HG03565 (cell line): Measurements from ENCODE around the gene DPM1.
"Not testable (repeated sequence)": the region's sequence is repeated elsewhere in the genome, so short reads cannot be mapped to it uniquely, and the experiment has no call there.

Experiments
- ATAC-seq: cut with Tn5 transposase; IDR thresholded peaks from one replicate; pipeline ENCODE4 v1.9.1; 2021; ENCODE audit warnings: mild to moderate bottlenecking, moderate library complexity; ENCODE audit not compliant: unreplicated experiment

The DPM1 gene

DNA sequence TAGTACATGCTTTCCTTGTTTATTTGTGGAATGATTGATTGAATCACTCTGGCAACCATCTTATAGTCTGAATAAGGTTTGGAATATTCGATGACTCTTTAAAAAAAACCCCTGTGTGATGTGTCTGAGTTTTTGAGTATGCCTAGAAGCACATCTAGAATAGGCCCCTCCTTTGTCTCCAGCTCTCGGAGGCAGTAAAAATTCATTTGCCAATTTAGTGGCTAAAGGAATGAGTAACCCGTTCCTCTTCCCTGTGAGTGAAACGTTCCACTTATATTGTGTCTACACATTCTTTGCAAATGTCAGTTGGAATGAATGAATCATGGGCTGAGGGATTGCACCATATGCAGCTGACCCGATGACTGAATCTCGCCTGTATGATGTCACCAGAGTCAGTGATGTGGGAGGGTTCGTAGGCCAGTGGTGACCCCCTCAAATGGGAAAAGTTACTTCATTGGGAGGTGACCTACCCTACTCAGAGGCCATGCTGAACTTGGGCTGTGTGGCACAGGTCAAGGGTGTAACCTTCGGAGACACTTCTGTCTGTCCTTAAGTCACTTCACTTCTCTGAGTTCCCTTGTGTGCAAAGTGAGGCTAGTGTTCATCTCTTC is 21.8 kb upstream of the DPM1 start:
- ATAC-seq = no peak

DNA sequence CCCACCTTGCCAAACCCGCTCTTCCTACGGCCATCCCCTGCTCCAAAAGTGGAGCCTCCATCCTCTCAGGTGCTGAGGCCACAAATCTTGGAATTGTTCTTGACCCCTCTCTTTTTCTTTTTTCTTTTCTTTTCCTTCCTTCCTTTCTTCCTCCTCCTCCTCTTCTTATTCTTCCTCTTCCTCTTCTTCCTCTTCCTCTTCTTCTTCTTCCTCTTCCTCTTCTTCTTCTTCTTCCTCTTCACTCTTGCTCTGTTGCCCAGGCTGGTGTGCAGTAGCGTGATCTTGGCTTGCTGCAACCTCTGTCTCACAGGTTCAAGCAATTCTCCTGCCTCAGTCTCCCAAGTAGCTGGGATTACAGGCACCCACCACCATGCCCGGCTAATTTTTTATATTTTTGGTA is 20.2 kb upstream of the DPM1 start:
- not testable (repeated sequence) for ATAC-seq

DNA sequence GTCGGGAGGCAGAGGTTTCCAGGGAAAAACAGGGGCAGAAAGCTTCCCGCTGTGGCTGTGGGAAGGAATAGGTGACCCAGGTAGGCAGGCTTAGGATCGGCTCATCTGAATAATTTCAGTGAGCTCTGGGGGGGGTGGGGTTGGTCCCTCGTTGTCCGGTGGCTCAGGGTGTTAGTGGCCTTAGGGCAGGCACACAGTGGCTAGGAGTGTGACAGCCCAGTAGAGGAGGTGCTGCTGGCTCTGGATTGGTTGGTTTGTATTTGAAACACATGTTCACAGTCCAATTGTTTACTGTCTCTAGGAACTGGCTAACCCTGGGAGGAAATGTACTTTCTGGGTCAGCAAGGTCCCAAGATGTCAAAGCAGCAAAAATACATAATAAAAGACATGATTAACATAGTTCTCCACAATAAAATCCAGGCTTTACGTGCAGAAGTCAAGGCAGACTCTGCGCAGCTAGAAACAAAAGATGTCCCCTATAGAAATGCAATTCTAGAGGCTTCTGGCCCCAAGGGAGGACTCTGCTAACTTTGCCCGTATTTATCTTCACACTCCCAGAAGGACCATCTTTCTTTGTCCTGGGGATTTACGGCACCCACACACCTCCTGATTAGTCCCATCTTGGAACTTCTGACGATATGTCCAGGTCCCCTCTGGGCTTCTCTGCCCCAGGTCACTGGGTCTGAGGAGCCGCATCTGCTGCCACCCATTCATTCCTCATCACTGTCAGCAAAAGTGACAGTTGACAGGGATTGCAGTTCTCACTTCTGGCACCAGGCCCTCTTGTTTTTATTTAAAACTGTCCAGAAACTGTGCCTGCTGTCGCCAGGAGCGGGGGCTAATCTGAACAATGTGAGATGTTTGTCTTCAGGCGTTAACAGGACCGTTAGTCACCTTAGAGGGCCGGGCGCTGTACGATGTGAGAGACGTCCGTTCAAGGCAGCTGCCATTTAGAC is 19.0 kb upstream of the DPM1 start:
- no peak for ATAC-seq

DNA sequence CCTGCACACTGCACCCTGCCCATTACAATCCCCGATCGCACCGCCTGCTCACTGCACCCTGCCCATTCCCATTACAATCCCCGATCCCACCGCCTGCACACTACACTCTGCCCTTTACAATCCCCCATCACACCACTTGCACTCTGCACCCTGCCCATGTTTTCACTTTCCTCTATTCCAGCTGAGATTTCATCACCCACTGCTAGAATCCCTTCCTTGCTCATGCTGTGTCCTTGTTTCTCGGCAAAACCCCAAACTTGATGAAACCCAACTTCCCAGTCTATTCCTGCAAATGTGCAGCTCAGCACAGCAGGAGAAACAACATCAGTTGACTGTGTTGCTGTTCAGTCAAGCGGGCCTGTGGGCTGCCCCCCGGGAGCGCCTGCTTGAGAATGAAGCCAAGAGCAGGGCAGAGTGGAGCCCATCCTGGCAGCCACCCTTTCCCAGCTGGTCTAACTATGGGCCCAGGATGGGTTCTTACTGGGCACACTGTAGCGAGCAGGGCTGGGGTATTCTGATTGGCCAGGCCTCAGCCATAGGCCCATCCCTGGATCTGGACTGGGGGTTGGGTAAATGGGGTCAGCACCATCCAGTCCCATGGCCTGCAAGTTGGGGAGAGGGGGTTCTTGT is 17.5 kb upstream of the DPM1 start:
- no peak for ATAC-seq

DNA sequence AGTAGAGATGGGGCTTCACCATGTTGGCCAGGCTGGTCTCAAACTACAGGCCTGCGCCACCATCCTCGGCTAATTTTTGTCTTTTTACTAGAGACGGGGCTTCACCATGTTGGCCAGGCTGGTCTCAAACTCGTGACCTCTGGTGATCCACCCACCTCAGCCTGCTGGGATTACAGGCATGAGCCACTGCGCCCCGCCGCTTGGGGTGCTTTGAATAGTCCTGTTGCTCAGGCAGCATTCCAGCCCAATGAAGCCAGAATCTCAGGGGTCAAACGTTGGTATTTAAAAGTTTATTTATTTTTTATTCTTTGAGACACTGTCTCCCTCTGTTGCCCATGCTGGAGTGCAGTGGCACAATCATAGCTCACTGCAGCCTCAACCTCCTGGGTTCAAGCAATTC is 11.6 kb upstream of the DPM1 start:
- no peak for ATAC-seq

DNA sequence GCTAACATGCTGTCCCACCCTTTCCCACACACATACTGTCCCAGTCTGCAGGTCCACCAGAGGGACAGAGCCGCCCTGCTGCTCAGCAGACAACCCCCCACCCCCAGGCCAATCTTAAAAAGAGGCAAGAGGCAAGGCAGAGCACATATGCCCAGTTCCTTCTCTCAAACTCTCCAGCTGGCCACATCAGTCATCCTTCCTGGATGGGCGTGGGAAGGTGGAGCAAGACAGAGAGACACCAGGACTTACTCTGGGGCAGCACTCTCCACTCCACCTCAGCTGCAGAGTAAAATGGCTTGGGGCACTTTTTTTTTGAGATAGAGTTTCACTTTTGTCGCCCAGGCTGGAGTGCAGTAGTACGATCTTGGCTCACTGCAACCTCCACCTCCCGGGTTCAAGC is 11.1 kb upstream of the DPM1 start:
- ATAC-seq = no peak

DNA sequence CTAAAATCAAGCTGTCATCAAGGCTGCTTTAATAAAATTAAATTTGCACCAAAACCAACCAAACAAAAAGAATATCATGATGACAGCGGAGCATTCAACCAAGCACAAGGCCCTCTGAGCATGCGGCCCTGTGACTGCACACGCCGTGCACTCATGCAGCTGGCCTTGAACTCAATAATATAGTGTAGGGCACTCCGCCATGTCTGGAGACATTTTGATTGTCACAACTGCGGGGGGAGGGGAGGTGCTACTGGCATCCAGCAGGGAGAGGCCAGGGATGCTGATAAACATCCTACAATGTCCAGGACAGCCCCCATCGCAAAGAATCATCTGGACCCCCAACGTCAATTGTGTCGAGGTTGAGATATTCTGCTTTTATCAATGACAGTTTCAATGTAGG is 10.0 kb upstream of the DPM1 start:
- ATAC-seq = no peak

DNA sequence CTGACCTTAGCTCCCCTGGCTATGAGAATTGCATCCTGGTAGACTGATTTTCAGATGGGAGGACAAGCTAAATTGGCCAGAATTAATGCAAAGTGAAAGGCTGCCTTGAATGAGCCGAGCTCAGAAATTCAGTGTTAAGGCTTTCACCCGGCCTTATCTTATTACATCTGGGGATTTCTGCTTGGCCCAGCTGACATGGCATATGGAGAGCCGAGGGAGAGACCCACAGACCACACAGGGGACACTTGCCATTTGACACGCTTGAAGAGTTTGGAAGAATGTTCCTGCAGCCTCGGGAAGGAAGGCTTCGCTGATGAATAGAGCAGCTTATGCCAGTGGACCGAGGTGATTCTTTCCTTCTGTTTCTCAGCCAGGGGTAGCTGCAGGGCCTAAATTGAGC is 9.3 kb upstream of the DPM1 start:
- ATAC-seq = no peak

DNA sequence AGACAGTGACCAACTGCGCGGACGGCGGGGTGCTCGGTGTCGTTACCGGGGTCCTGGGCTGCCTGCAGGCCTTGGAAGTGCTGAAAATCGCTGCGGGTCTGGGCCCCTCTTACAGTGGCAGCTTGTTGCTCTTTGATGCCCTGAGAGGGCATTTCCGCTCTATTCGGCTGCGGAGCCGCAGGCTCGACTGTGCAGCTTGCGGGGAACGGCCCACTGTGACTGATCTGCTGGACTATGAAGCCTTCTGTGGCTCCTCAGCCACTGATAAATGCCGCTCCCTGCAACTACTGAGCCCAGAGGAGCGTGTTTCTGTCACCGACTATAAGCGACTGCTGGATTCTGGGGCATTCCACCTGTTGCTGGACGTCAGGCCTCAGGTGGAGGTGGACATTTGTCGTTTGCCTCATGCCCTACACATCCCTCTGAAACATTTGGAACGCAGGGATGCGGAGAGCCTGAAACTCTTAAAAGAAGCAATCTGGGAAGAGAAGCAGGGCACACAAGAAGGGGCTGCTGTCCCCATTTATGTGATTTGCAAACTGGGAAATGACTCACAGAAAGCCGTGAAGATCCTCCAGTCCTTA is 1.3 kb upstream of the DPM1 start:
- ATAC-seq = no peak

DNA sequence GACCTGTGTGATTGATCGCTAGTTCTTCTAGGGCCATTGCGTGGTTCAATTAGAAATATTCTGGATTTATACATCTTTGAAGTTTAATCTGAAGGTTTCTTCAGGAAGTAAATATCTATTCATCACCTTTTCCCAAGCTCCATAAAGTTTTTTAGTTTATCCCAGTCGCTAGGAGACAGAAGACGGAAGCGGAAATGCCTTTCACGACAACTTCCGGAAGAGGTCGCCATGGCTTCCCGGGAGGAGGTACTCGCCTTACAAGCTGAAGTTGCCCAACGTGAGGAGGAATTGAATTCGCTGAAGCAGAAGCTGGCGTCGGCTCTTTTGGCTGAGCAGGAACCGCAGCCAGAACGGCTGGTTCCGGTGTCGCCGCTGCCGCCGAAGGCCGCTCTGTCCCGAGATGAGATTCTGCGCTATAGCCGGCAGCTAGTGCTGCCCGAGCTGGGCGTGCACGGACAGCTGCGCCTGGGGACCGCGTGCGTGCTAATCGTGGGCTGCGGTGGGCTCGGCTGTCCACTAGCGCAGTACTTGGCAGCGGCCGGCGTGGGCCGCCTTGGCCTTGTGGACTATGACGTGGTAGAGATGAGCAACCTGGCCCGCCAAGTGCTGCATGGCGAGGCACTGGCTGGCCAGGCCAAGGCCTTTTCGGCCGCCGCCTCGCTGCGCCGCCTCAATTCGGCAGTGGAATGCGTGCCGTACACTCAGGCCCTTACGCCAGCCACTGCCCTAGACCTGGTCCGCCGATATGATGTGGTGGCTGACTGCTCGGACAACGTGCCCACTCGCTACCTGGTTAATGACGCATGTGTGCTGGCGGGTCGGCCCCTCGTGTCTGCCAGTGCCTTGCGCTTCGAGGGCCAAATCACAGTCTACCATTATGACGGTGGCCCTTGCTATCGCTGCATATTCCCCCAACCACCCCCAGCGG is 547 bp upstream of the DPM1 start, which contains the start of gene MOCS3:
MOCS3 (plus strand) TSS at position 204 of the 928 bp plus-strand sequence; CDS start at position 229, 25 bp downstream.
- peak; percentile 76 for ATAC-seq

DNA sequence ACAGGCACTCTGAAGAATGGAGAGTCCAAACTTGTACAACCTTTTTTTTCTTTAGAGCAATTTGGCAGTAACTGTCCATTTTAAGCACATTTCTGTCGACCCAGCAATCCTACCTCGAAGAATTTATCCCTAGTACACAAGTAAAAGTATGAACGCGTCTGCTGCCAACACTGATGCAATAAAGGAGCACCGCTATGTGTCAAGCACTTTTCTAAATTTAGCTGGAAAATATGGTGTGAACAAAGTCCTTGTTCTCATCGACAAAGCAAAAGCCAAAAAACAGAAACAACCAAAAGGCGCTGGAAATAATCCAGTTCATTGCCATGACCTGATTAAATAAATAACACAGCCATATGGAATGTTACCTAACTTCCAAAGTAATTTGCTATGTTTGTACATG is 1.1 kb downstream of the DPM1 start:
- no peak for ATAC-seq

DNA sequence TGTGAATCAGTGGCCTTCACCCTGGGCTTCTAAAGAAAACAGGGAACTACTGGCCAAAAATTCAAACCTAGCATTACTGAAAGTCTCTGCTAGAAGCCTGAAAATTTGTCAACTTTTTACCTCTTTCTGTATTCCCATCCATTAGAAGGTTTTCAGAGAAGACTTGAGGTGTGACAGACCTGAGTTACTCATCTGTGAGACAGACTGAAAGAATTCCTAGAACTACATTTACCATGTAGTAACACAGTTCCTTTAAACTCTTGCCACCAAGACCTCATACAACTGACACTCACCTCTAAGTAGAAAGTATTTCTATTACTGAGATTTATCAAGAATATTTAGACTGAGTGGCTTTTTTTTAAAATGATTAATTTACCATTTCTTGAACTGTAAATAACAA is 4.5 kb downstream of the DPM1 start:
- ATAC-seq = no peak

DNA sequence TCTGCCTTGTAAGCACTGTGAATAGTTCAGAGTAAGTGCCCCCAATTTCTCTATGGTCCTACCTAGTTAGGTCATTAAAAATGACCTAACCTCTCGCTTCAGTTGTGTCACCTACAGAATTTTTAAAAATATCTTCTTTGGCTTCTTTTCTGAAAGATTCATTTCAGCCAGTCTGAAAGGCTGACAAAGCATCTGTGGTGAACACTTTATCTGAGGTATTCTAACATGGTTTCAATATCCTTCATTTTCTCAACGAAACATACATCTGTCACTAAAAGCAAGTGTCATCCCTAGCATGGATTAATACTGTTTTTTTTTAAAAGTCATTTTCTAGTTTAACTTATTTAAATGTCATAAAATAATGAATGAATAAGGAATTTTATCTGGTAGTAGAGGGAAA is 5.1 kb downstream of the DPM1 start:
- no peak for ATAC-seq

DNA sequence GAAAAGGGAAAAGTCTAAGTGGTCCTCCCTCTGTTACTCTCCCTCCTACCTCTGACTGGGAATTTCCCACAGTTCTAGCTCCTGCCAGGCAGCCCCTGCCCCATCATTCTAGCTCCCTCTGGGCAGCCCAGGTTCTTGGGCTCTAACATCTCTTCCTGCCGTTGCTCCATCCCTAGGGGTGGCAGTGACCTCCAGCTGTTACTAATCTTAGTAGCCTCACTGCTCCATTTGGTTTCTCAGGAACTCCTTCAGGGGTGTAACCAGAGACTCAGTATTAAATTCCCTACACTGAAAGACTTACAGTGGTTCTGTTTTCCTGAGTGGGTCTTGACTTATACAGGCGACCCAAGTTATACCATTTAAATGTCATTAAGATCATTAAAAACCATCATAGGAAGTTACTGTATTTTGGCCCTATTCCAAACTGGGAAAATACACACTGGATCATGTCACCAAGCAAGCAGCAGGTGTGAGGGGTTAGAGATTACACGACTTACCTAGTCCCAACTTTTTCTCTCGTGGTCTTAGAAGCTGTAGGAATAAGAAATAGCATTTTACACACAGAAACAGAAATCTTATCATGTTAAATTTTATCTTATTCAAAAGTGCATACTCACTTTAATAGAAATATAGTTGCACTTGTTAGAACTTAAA is 10.1 kb downstream of the DPM1 start:
- ATAC-seq = no peak

DNA sequence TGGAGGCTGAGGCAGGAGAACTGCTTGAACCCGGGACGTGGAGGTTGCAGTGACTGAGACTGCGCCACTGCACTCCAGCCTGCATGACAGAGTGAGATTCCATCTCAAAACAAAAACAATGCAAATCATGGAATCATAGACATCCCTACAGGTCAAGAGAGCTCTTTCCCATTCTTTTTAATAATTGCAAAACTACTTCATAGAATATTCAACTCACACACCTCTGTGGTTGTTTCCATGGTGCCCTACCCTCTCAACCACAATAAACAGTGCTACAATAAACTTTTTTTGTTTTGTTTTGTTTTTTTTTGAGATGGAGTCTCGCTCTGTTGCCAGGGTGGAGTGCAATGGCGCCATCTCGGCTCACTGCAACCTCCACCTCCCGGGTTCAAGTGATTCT is 15.3 kb downstream of the DPM1 start:
- no peak for ATAC-seq

DNA sequence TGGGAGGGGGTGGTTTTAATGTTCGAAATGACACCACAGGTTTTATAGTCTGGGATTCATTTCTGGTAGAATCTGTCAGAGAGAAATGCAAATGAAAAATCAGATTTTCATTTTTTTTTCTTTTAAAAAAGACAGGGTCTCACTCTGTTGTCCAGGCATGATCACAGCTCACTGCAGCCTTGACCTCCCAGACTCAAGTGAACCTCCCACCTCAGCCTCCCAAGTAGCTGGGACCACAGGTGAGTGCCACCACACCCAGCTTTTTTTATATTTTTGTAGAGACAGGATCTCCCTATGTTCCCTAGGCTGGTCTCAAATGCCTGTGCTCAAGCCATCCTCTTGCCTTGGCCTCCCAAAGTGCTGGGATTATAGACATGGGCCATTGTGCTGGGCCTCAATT is 24.7 kb downstream of the DPM1 start:
- no peak for ATAC-seq

DNA sequence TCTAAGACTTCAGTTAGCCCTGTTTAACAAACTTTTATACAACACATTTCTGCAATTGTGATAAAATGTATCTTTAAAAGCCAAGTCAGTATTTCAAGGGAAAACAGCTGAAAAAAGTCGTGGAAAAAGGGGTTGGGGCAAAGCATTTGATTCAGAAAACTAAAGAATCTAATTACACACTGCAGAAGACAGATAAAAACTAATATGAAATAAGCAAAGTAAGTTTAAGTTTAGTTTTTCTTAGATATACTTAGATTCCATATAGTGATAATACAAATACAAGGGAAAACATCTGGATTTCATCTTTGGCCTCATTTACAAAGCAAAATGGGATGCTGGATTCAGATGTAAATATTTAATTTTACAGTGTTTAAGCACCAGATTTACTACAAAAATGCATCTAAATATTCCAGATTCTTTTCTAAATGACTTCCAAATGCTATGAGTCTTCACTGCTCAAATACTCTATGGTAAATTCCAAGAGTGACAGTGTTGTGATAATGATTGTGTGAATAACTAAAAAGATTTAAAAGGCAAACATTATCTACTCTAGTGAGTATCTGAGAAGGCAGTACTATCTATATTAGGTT is 25.5 kb downstream of the DPM1 start:
- ATAC-seq = no peak

DNA sequence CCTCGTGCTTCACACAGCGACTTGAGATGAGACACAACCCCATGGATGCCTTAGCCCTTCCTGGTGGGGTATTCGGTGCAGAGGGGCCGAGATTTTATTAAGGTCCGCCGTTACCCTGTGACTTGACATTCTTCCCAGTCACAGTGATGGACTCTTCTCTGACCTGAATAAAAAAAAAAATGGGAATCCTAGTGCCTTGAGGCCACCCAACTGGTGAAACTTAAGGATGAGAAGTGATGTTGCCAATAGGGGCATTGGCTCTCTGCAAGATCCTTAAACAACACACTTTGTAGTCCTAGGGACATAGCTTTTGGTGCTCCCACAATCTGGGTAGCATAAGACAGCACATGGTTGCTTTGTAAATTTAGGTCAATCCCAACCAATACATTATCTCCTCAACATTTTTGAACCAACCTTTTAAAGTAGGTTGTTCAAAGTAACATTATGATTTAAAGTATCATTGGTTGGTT is 26.3 kb downstream of the DPM1 start:
- no peak for ATAC-seq

DNA sequence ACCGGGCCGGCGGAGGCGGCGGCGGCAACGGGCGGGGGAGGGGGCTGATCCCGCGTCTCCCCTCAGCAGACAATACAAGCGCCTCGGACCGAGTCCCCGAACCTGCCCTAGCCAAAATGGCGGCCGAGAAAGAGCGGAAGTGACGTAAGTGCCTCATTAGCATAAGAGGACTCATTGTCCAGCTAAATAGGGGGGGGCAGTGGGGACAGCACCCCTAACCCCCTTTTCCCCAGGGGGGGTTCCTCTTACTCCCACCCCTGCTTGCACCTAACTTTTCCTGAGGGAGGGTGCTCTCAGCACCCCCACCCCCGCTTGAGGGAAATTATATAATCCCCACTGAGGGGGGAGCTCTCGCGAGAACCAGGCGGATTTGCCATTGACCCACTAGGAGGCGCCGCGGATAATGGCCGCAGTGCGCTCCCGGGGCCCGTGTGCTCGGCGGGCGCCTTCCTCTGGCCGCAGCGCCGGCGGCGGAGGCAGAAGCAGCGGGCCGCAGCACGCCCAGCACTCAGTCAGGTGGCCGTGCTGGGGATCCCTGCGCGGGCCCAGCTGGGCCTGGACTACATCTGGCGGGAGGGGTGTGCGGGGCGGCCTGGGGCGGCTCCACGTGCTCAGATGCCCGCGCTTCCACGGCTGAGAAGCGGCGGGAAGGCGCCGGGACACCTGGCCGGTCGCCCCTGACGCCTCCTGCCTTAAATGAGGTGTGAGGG is 26.9 kb downstream of the DPM1 start, which contains the start of gene ADNP:
ADNP (minus strand) TSS at position 132 of the 710 bp plus-strand sequence. CDS start 27,441 bp downstream, outside the sequence.
- peak; percentile 47 for ATAC-seq
